ENCODE results near the gene MKNK1.

The MKNK1 gene

DNA sequence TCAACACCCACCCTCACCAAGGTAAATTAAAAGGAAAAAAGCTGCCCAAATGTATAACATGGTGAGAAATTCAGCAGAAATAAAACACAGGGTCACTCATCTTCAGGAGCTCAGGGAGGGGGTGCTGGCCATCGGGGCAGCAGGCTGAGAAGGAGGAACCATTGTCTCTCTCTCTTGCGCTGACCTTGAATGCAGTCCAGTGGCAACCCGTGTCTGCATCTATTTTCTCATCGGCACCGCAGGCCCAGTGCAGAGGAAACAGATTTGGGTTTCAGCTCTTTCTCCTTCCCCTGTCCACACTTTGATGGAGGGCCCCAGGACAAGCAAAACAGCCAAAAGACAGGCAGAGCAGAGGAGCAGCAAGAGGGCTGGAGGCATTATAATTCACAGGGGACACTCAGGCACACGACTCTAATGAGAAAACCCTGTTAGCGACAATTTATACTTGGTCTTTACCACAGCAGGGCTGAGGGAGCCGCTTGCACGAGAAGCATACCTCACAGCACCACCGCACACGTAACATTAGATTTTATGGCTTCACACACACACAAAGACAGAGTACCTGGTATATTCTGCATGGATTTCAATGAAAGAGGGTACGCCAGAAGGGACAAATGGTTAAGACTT is 18.6 kb downstream of the MKNK1 start:
- TF ChIP-seq, protein P1, sequence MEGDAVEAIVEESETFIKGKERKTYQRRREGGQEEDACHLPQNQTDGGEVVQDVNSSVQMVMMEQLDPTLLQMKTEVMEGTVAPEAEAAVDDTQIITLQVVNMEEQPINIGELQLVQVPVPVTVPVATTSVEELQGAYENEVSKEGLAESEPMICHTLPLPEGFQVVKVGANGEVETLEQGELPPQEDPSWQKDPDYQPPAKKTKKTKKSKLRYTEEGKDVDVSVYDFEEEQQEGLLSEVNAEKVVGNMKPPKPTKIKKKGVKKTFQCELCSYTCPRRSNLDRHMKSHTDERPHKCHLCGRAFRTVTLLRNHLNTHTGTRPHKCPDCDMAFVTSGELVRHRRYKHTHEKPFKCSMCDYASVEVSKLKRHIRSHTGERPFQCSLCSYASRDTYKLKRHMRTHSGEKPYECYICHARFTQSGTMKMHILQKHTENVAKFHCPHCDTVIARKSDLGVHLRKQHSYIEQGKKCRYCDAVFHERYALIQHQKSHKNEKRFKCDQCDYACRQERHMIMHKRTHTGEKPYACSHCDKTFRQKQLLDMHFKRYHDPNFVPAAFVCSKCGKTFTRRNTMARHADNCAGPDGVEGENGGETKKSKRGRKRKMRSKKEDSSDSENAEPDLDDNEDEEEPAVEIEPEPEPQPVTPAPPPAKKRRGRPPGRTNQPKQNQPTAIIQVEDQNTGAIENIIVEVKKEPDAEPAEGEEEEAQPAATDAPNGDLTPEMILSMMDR (IDR thresholded peaks at IDR 0.05; ENCODE audit: control insufficient read depth, extremely low read depth, insufficient read depth) = no peak
- DNase-seq (ENCODE audit: low read depth) = no peak

DNA sequence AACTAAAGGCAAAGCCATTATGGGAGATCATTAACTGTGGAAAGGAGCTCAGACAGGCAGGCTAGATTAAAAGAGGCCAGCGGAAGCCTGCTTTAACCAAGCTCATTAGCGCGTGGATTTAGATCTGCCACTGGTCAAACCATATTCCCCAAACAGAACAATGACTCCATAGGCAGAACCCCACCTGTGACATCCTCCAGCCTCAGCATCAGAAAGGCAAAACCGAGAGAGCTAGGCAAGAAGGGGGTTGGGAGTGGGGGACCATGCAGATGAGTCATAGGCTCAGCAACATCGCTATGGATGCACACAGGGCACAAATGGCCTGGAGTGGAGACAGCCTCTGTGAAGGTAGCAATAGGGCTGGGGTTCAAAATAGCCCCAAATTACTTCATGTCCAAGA is 20.6 kb downstream of the MKNK1 start:
- TF ChIP-seq, protein P1 (IDR thresholded peaks at IDR 0.05; ENCODE audit: control insufficient read depth, extremely low read depth, insufficient read depth) = no peak
- no peak overlapping the region for H3K4me3 ChIP-seq (ENCODE audit: low read depth, low read length)
- DNase-seq (ENCODE audit: low read depth) = no peak

More for the DNA sequence above, 18.6 kb downstream of the MKNK1 start:
- no peak overlapping the region for H3K4me3 ChIP-seq (ENCODE audit: low read depth, low read length)

DNA sequence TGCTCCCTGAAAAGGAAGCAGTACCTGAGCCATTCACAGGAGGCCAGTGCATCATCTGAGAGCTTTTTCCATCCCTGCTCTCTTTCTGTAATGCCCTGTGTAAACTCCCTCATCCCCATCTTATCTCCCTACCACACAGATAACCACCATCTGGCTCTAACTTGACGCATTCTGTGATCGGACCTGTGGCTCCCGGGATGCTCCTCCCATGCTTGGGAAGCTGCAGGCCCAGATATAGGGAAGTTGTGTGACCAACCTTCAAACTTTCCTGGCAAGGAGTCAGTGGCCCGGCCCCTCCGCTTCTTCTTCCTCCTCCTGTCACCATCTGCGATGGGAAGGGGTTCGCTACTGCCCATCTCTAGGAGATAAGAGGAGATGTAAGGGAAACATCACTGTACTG is 21.1 kb downstream of the MKNK1 start:
- no peak overlapping the region for H3K4me3 ChIP-seq (ENCODE audit: low read depth, low read length)
- TF ChIP-seq, protein P1 (IDR thresholded peaks at IDR 0.05; ENCODE audit: control insufficient read depth, extremely low read depth, insufficient read depth) = no peak
- DNase-seq (ENCODE audit: low read depth) = no peak

GRCh38 chr1:46581681-46582455 is 22.2 kb downstream of the MKNK1 start:
- TF ChIP-seq, protein P1 (IDR thresholded peaks at IDR 0.05; ENCODE audit: control insufficient read depth, extremely low read depth, insufficient read depth) = no peak
- DNase-seq (ENCODE audit: low read depth) = no peak
- no peak overlapping the region for H3K4me3 ChIP-seq (ENCODE audit: low read depth, low read length)

DNA sequence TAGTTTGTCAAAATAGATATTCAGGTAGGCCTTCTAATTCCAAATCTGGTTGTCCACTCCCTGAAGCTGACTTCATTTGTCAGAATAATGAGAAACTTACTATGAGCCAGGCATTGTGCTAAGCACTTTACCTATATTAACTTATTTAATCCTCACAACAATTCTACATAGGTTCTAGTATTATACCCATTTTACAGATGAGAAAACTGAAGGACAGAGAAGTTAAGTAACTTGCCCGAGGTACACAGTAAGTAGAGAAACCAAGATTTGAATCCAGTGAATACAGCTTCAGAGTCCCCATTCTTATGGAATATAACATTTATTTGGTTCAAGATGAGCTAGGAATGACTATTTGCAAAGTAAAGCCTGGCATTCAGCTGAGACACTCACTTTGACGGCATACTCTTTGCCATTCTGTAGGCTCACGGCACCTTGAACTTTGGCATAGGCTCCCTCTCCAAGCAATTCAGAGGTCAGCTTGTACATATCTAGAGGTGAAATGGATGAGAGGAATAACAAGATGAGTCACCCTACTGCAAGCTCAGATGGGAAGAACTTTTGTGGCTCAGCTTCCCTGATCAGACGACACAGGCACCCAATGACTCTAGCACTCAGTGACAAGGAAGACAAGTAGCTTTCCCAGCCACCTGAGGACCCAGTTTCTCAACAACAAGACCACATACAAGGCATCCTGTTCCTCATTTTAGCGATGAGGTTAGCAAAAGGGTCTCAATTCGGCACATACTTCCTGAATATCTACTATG is 23.7 kb downstream of the MKNK1 start:
- TF ChIP-seq, protein P1 (IDR thresholded peaks at IDR 0.05; ENCODE audit: control insufficient read depth, extremely low read depth, insufficient read depth) = no peak
- DNase-seq (ENCODE audit: low read depth) = no peak
- no peak overlapping the region for H3K4me3 ChIP-seq (ENCODE audit: low read depth, low read length)

- DNase-seq (ENCODE audit: low read depth) = no peak
Measured at GRCh38 chr1:46577671-46578070, 26.4 kb downstream of the MKNK1 start.

More at GRCh38 chr1:46577671-46578070, 26.4 kb downstream of the MKNK1 start:
- TF ChIP-seq, protein P1 (IDR thresholded peaks at IDR 0.05; ENCODE audit: control insufficient read depth, extremely low read depth, insufficient read depth) = no peak
- H3K4me3 ChIP-seq (ENCODE audit: low read depth, low read length) = no peak overlapping the region

Measured in LNCaP clone FGC (cell line).